ENCODE measurements around the gene UMODL1.
"Not testable (repeated sequence)": the region's sequence is repeated elsewhere in the genome, so short reads cannot be mapped to it uniquely, and the experiment has no call there.

The UMODL1 gene

DNA sequence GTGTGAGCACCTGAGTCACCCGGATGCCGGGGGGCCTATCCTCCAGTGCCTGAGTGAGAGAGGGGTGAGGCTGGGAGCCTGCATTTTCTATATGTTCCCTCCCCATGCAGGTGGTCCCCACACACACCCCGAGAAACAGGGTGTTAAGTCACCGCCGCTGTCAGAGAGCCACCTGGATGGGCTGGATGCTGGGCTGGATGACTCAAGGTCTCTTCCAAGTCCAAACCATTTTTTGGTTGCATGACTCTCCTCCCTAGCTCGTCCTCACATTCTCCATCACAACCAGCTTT lies 2.9 kb upstream of the UMODL1 start:
- Histone ChIP-seq H3K4me1 (ENCODE audit: control insufficient read depth, insufficient read depth, low read length) (no peaks in the 10 kb centered on the region; the same call in 1 of the 2 replicates), H3K4me3 (ENCODE audit: low read length) (no peak overlapping the region), H3K36me3 (ENCODE audit: control insufficient read depth, insufficient read depth, low read length) (no peaks in the 10 kb centered on the region), H3K27me3 (ENCODE audit: control insufficient read depth, insufficient read depth, low read length) (no peaks in the 10 kb centered on the region), H3K9me3 (ENCODE audit: control insufficient read depth, insufficient read depth, low read length) (no peaks in the 10 kb centered on the region), H3K27ac (ENCODE audit: low read length) (no peak overlapping the region)
- WGBS (ENCODE audit: insufficient coverage, insufficient read length) = no CpG with 5 or more reads among the region's 6 CpGs
- DNase-seq (ENCODE audit: low read depth, low spot score) = no peak

DNA sequence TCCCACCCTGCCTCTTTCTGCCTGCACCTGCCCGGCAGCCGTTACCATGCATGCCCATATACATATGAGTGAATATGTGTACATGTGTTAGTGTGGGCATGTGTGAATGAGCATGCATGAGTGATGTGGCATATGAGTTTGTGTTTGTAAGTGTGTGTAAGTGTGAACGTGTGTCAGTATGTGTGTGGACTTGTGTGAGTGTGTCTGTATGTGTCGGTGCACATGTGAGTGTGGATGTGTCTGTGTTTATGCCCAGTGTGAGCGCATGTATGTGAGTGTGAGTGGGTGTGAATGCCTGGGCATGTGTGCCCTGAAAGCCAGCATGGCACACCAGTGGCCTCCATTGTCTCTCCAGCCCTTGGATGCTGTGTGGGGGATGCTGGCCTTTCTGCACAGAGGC lies 2.5 kb upstream of the UMODL1 start:
- 100% methylated on average over 1 of the region's 5 CpGs for WGBS (ENCODE audit: insufficient coverage, insufficient read length)
- Histone ChIP-seq H3K4me1 (ENCODE audit: control insufficient read depth, insufficient read depth, low read length) (no peaks in the 10 kb centered on the region; the same call in 1 of the 2 replicates), H3K27me3 (ENCODE audit: control insufficient read depth, insufficient read depth, low read length) (no peaks in the 10 kb centered on the region), H3K36me3 (ENCODE audit: control insufficient read depth, insufficient read depth, low read length) (no peaks in the 10 kb centered on the region), H3K9me3 (ENCODE audit: control insufficient read depth, insufficient read depth, low read length) (no peaks in the 10 kb centered on the region), H3K4me3 (ENCODE audit: low read length) (no peak overlapping the region), H3K27ac (ENCODE audit: low read length) (no peak overlapping the region)
- no peak for DNase-seq (ENCODE audit: low read depth, low spot score)

DNA sequence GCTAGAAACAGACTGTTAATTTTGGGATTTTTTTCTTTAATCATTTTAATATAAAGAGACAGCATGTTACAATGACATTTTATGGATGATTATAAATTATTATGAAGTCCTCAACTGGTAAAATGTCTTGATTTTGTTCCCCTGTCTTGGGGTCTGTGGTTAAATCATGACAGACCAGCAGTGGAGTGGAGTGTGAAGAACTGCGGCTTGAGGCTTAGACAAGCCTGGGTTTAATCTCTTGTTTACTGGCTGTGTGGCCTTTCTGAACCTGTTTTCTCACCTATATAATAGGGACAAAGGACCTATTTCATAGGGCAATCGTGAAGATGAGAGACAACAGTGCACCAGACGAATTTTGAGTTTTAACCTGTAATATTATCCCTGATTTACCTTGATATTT lies 1.8 kb upstream of the UMODL1 start:
- Histone ChIP-seq H3K4me3 (ENCODE audit: low read length) (no peak overlapping the region), H3K4me1 (ENCODE audit: control insufficient read depth, insufficient read depth, low read length) (no peaks in the 10 kb centered on the region; the same call in 1 of the 2 replicates), H3K27me3 (ENCODE audit: control insufficient read depth, insufficient read depth, low read length) (no peaks in the 10 kb centered on the region), H3K27ac (ENCODE audit: low read length) (no peak overlapping the region), H3K36me3 (ENCODE audit: control insufficient read depth, insufficient read depth, low read length) (no peaks in the 10 kb centered on the region), H3K9me3 (ENCODE audit: control insufficient read depth, insufficient read depth, low read length) (no peaks in the 10 kb centered on the region)
- WGBS (ENCODE audit: insufficient coverage, insufficient read length) = no CpG with 5 or more reads among the region's 3 CpGs
- no peak for DNase-seq (ENCODE audit: low read depth, low spot score)

DNA sequence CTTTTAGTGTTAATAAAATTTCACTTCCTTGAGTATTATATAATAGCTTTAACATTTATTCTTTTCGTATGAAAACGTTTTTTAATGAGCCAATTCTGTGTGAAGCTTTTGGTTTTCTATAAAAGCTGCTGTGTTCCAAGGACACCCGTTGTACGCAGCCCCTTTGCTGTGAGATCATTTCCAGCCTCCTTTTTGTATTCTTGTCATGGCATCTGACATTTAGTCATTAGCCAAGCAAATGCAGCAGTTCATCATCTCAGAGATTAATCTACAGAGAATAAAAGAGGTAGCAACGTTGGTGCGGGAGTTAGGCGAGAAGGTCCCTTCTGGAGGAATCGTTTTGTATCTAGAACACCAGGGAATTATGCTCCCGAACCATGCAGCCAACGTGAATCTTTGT lies 1.3 kb upstream of the UMODL1 start:
- no peaks in the 10 kb centered on the region; the same call in 1 of the 2 replicates for H3K4me1 ChIP-seq (ENCODE audit: control insufficient read depth, insufficient read depth, low read length)
- no CpG with 5 or more reads among the region's 10 CpGs for WGBS (ENCODE audit: insufficient coverage, insufficient read length)
- H3K27me3 ChIP-seq (ENCODE audit: control insufficient read depth, insufficient read depth, low read length) = no peaks in the 10 kb centered on the region
- no peak overlapping the region for H3K27ac ChIP-seq (ENCODE audit: low read length)
- no peaks in the 10 kb centered on the region for H3K9me3 ChIP-seq (ENCODE audit: control insufficient read depth, insufficient read depth, low read length)
- H3K36me3 ChIP-seq (ENCODE audit: control insufficient read depth, insufficient read depth, low read length) = no peaks in the 10 kb centered on the region
- DNase-seq (ENCODE audit: low read depth, low spot score) = no peak
- H3K4me3 ChIP-seq (ENCODE audit: low read length) = no peak overlapping the region

DNA sequence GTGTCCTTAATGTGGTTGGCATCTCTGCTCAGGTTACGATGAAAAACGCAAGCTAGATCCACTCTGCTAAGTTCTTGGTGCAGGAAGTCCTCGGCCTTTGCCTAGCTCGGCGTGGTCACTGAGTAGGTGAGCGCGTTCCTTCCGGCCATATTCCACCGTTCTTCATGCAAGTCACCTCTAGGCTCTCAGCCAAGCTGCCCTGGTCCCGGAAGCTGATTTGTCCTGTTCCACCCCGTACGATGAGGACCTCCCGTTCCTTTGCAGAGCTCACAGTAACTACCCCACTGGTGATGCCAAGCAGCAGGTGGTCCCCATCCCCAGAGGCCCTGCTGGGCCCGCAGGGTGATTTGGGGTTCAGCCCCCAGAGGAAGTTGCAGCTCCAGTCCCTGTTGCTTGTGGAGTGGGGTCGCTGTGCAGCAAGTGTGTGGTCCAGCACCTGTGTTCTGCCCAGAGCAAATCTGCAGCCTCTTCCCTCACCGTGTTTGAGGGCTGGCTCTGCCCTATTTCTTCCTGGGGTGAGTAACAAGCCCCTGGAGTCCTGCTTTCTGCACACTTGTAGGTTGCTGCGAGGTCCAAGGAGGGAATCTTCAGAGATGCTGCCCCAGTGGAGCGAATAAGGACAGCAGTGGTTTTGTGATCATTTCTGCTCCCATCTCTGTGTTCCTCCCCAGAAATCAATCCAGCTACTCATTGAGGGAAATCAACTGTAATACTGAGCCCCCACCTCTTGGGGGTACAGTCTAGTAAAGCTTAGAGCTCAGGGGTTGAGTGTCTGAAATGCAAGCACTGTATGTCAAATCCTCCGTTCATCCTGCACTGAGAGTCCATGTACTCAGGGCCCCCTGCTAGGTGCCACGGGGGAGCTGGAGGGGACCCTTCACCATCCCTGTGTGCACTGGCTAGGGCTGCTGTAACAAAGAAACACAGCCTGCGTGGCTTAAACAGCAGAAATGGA lies 2.3 kb downstream of the UMODL1 start:
- Histone ChIP-seq H3K4me3 (ENCODE audit: low read length) (no peak overlapping the region), H3K27ac (ENCODE audit: low read length) (no peak overlapping the region), H3K36me3 (ENCODE audit: control insufficient read depth, insufficient read depth, low read length) (no peaks in the 10 kb centered on the region; the same call in 1 of the 2 replicates), H3K4me1 (ENCODE audit: control insufficient read depth, insufficient read depth, low read length) (no peaks in the 10 kb centered on the region), H3K9me3 (ENCODE audit: control insufficient read depth, insufficient read depth, low read length) (no peaks in the 10 kb centered on the region), H3K27me3 (ENCODE audit: control insufficient read depth, insufficient read depth, low read length) (no peaks in the 10 kb centered on the region)
- WGBS (ENCODE audit: insufficient coverage, insufficient read length) = no CpG with 5 or more reads among the region's 21 CpGs
- DNase-seq (ENCODE audit: low read depth, low spot score) = no peak

DNA sequence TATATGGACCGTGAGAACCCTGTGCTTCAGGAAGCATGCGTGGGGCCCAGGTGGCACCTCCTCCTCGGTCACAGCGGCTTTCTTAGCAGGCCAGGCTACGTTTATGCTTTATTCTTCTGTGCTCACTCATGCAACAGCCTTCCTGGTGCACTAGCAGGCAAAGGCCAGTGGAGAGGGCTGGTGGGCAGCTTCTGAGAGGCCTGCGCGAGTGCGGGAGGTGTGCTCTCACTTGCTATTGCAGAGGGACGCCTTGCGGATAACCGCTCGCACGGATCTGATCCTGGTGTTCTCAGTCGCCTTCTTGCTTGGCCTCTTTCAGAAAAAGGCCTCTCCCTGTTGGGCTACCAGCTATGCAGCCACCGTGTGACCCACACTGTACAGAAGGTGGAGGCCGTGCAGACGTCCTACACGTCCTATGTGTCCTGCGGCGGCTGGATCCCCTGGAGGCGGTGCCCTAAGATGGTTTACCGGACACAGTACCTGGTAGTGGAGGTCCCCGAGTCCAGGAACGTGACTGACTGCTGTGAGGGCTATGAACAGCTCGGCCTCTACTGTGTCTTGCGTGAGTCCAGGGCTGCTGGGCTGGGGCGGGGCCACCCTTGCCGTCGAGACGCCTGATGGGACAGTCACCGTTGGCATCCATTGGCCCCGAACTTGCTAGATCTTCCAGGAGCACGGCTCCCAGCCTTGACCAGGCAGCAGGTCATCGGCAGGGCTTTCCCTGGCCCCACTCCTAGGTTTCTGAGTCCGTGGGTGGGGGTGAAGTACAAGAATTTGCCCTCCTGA lies 4.8 kb downstream of the UMODL1 start:
- Histone ChIP-seq H3K36me3 (ENCODE audit: control insufficient read depth, insufficient read depth, low read length) (no peaks in the 10 kb centered on the region; the same call in 1 of the 2 replicates), H3K9me3 (ENCODE audit: control insufficient read depth, insufficient read depth, low read length) (no peaks in the 10 kb centered on the region), H3K27ac (ENCODE audit: low read length) (no peak overlapping the region), H3K27me3 (ENCODE audit: control insufficient read depth, insufficient read depth, low read length) (no peaks in the 10 kb centered on the region), H3K4me3 (ENCODE audit: low read length) (no peak overlapping the region), H3K4me1 (ENCODE audit: control insufficient read depth, insufficient read depth, low read length) (no peaks in the 10 kb centered on the region)
- DNase-seq (ENCODE audit: low read depth, low spot score) = no peak
- no CpG with 5 or more reads among the region's 35 CpGs for whole genome bisulfite sequencing (ENCODE audit: insufficient coverage, insufficient read length)

DNA sequence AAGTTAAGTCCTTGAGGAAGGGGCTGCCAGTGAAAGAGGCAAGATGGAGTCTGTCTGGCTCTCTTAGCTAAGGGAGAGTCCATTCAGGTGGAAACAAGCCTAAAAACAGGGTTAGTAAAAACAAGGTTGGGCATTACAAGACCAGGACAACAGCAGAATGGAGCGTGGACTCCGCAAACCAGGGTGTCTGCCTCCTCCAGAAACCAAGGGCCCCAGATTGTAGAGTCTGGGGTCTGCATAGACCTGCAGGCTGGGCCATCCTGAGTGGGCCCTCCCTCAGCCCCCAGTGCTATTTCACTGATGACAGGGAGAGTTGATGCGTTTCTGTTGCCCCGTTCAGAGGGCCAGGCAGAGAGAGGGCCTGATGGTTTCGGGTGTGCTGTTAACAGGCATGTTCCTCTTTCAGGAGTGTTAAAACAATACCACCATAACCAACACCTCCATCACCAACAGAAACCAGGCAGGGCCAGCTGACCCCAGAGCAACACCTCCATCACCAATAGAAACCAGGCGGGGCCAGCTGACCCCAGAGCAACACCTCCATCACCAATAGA lies 6.6 kb downstream of the UMODL1 start:
- no CpG with 5 or more reads among the region's 6 CpGs for WGBS (ENCODE audit: insufficient coverage, insufficient read length)

DNA sequence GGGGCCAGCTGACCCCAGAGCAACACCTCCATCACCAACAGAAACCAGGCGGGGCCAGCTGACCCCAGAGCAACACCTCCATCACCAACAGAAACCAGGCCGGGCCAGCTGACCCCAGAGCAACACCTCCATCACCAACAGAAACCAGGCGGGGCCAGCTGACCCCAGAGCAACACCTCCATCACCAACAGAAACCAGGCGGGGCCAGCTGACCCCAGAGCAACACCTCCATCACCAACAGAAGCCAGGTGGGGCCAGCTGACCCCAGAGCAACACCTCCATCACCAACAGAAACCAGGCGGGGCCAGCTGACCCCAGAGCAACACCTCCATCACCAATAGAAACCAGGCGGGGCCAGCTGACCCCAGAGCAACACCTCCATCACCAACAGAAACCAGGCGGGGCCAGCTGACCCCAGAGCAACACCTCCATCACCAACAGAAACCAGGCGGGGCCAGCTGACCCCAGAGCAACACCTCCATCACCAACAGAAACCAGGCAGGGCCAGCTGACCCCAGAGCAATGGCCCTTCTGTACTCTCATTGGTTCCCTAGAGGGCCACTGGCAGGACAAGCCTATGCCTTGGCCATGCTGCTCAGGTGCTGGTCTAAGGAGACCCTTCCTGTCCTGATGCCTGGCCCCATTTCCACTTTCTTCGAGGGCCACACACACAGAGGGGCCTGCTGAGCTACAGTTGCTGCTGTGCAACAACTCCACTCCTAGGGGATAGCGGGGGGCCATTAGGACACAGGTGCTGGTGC lies 7.3 kb downstream of the UMODL1 start:
- not testable (repeated sequence) for H3K36me3 ChIP-seq (ENCODE audit: control insufficient read depth, insufficient read depth, low read length); DNase-seq (ENCODE audit: low read depth, low spot score); H3K27me3 ChIP-seq (ENCODE audit: control insufficient read depth, insufficient read depth, low read length); H3K9me3 ChIP-seq (ENCODE audit: control insufficient read depth, insufficient read depth, low read length); H3K4me1 ChIP-seq (ENCODE audit: control insufficient read depth, insufficient read depth, low read length); H3K4me3 ChIP-seq (ENCODE audit: low read length); H3K27ac ChIP-seq (ENCODE audit: low read length)
- no CpG with 5 or more reads among the region's 10 CpGs for WGBS (ENCODE audit: insufficient coverage, insufficient read length)

More for the DNA sequence above, 6.6 kb downstream of the UMODL1 start:
- not testable (repeated sequence) for H3K27ac ChIP-seq (ENCODE audit: low read length); DNase-seq (ENCODE audit: low read depth, low spot score); H3K9me3 ChIP-seq (ENCODE audit: control insufficient read depth, insufficient read depth, low read length); H3K36me3 ChIP-seq (ENCODE audit: control insufficient read depth, insufficient read depth, low read length); H3K27me3 ChIP-seq (ENCODE audit: control insufficient read depth, insufficient read depth, low read length); H3K4me1 ChIP-seq (ENCODE audit: control insufficient read depth, insufficient read depth, low read length); H3K4me3 ChIP-seq (ENCODE audit: low read length)

DNA sequence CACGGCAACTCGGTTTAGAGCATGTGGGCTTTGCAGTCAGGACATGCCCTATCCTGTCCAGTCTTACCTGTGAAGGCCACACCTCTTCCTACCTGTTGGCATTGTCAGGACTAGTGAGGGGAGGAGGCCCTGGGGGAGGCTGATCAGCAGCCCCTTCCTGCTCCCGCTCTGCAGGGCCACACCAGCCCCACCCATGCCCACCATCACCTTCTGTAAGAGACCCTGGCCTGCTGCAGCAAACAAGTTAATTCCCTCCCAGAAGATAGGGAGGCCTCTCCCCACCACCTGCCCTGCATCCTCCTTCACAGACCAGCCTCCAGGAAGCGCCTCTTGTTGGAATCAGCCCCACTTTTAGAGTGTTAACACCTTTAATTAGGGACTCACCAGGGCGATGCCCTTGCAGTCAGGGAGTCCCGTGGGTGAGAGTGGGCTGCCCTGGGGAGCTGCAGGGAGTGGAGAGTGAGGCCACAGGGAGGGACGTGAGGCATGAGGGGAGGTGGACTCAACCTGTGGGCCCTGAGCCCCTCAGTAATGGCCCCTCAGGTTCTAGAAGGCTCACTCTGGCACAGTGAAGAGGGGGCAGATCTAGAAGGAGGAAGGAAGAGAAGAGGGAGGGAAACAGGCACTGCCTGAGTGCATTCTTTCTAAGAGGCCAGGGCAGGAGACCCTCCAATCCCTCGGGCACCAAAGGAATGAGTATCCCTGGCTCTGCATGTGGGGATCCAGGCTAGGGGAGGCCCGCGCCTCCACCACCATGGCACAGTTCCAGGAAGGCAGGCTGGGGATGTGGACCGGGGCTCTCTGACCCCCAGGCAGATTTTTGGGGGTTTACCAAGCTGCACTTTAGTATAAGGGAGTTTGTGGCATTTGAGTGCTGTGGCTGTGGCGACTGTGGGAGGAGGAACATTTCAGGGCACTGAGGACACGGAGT lies 8.2 kb downstream of the UMODL1 start:
- no peaks in the 10 kb centered on the region for H3K9me3 ChIP-seq (ENCODE audit: control insufficient read depth, insufficient read depth, low read length)
- DNase-seq (ENCODE audit: low read depth, low spot score) = no peak
- H3K4me1 ChIP-seq (ENCODE audit: control insufficient read depth, insufficient read depth, low read length) = no peaks in the 10 kb centered on the region; the same call in 1 of the 2 replicates
- no CpG with 5 or more reads among the region's 13 CpGs for WGBS (ENCODE audit: insufficient coverage, insufficient read length)
- no peaks in the 10 kb centered on the region for H3K27me3 ChIP-seq (ENCODE audit: control insufficient read depth, insufficient read depth, low read length)
- H3K27ac ChIP-seq (ENCODE audit: low read length) = no peak overlapping the region
- H3K4me3 ChIP-seq (ENCODE audit: low read length) = no peak overlapping the region
- no peaks in the 10 kb centered on the region; the same call in 1 of the 2 replicates for H3K36me3 ChIP-seq (ENCODE audit: control insufficient read depth, insufficient read depth, low read length)
